Frontal cortex (tissue), 4 donors: ENCODE data around the gene SYNC. TPM values are rescaled to one million over a fixed set of nuclear protein-coding genes. Genes with fewer than 3 reads are reported as not detected.
"Not testable (repeated sequence)": the region's sequence is repeated elsewhere in the genome, so short reads cannot be mapped to it uniquely, and the experiment has no call there.

Experiments
- DNase-seq, 2 donors: peaks; one replicate each; pipeline ENCODE4 v3.0.0; 2012; ENCODE audit warnings: low spot score in 2 of 2
- FAIRE-seq: peaks from 2 replicates; lab custom pipeline; 2012; peaks lifted over from hg19 to GRCh38; lab: Jason Lieb, UNC
- total RNA-seq: library from RNA; depleted of rRNA; stranded (reverse); fragments of >200 nt; gene quantifications from one replicate; pipeline ENCODE4 v1.2.3, GENCODE V29; 2014
- donor health status: control.
- donor health status: control.
- donor health status: control.

Gene SYNC
- total RNA-seq, 1 donor from 2014 or later, result 3.7 TPM

DNA sequence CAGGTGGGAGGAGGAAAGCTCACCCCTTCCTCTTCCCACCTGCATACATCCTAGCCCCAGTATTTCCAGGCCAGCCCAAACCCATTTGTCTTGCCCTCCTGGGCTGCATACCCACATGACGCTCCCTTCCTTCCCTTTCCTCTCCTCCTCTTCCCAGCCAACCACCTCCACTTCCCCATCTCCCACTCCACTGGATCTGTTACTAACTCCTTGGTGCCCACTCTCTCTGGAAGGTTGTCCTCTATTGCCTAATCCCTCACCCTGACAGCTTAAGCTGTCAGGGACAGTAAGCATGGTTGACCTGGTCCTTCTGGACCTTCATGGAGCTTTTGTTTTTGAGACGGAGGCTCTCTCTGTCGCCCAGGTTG lies 23.0 kb upstream of the SYNC start:
- no peak for DNase-seq

DNA sequence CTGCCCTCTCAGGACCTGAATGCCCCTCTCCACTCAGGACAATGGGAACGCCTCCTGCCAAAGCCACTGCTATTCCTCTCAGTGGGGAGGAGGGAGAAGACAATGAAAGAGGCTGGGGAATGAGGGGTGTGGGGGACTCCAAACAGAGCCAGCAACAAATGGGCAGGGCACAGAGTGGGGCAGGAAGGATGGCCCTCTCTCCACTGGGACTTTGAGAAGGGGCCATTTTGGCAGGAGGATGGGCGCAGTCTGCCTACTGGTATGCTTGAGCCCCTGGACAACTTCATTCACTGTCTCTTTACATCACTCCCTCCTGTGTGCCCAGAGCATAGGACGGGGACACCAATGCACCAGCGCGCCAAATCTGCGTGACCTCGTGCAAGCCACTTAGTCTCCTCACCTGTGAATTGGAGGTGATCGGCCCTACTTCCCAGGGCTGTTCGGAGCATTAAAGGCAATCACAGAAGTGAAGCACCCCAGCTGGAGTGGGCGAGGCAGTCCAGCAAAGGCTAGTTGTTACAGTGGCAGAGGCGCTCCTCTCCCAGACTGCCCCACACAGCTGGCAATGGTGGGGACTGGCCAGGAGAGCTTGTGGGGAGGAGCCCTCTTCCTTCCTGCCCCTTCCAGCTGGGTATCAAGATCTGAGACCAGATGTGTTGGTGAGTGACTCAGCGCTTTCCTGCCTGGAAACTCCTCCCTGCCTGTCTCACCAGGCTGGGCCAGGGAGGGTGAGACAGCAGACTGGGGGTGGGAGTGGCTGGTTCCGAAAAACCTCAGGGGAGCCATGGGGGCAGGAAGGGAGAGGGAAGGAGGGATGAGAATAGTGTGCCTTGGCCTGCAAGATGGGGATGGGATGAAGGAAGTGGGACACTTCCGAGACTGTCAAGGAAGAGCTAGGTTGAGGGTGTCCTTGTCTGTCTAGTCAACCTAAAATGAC lies 22.4 kb upstream of the SYNC start:
- FAIRE-seq, result no peak
- DNase-seq, result no peak

More for the DNA sequence above, 23.0 kb upstream of the SYNC start:
- FAIRE-seq, result no peak

DNA sequence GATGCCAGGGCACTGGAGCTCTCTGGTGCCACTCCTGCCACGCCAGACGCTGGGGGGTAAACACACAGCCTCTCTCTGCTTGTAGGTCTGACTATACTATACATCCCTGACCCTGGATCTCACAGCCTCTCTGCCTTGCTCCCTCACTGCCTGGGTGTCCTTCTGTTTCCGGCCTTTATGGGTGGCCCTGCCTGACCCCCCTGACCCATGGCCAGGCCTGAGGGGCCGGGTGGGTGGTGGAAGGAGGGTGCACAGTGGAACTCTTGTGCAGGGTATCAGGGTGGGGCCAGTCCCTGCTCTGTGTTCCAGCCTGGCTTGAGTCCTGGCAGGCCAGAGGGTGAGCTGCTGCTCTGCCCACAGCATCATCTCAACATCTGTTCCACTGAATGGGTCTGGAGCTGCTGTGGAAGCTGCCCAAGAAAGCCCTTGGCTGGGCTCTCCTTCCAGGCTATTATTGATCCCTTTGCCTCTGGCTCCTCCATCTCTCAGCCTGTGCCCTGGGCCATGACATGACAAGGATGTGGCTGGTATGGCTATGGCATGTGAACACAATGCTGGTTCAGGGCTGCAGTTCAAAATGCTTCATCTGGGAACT lies 17.2 kb upstream of the SYNC start:
- DNase-seq (no peak), FAIRE-seq (no peak)

DNA sequence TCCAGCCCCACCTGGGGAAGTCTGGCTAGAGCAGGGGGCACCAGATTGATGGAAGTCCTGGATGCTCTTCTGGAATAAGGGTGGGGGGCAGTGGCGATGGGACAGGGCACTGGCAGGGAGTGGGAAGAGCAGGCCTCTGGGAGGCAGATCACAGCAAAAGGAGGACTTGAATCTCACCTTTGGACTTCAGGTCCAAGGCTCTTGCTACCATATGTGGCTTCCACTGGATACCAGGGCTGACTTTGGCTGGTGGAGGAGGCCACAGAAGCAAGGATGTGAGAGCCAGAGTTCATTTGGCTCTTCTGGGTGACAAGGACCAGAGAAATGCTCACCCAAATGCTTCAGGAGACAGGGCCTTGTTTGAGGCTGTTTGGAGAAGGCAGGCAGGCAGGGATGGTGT lies 16.0 kb upstream of the SYNC start:
- DNase-seq (no peak), FAIRE-seq (no peak)

DNA sequence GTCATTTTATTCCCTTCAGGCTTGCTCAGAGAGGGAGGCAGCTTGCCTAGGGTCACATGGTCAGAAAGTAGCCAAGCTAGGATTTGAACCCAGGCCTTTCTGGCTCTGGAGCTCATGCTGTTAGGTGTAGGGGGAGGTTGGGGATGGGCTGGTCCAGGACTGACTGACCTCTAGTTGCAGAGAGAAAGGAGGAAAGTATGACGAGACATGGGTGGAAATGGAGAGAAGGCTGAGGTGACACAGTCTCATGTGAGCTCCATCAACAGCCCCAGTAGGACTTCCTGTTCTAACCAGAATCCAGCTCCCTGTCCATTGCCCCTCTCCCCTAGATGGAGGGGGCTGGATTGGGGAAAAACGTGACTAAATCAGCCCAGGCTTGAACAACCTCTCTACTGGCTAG lies 15.5 kb upstream of the SYNC start:
- FAIRE-seq (no peak), DNase-seq (no peak)

DNA sequence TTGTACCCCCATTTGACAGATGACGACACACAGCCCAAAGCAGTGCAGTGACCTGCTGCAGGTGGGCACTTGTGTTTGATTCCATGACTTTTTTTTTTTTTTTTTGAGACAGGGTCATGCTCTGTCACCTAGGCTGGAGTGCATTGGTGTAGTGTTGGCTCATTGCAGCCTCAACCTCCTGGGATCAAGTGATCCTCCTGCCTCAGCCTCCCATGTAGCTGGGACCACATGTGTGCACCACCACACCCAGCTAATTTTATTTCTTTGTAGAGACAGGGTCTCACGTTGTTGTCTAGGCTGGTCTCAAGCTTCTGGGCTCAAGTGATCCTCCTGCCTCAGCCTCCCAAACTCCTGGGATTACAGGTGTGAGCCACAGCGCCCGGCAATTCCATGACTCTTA lies 14.9 kb upstream of the SYNC start:
- no peak for DNase-seq
- FAIRE-seq, result no peak

DNA sequence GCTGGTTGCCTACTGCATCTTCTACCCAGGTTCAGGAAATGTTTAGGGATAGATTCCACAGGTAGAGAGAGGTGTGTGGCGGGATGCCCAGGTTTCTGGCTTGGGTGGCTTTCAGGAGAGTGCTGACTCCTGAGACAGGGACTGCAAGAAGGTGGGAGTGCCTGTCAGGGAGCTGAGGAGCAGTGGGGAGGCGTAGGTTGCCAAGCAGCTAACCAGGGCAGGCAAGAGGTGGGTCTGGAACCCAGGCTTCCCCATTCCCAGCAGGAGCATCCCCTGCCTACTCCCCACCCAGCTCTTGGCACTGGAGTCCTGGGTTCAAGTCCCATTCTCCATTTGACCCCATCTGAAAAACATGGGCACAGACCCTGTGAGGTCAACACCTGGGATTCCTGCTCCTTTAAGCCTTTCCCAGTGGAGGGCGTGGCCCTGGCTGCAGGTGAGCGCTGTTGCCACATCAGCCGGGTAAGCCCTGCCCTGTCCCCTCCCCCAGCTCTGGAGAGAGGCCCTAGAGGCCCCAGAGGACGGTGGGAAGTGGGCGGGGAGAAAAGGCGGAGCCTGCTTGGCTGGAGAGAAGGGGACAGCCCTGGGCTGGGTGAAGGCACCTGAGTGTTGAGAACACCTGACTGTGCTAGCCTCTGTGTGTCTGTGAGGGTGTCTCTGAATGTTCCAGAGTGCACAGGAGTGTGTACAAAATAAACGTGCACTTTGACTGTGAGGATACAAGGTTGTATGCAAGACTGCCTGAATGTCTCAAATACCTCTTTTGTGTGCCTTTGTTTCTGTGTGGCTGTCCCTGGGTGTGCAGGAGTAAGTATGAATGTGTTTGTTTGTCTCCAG lies 14.0 kb upstream of the SYNC start:
- DNase-seq, result no peak
- no peak for FAIRE-seq

DNA sequence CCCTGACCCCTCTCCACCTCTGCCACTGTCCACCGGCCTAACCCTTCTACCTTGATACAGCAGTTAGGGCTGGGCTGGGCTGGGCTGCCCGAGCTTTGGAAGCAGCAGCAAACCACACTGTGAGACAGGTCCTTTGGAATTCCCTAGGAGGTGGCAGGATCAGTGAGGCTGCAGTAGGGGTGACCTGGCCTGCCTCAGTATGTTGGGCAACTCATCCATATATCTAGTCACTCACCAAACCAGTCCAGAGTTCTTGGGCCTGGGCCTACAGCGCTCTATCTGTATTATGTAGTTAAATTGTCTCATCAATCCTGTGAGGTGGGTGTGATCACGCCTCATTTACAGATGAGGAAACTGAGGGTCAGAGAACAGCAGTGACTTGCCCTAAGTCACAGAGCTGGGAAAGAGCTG lies 13.3 kb upstream of the SYNC start:
- DNase-seq (no peak), FAIRE-seq (no peak)

DNA sequence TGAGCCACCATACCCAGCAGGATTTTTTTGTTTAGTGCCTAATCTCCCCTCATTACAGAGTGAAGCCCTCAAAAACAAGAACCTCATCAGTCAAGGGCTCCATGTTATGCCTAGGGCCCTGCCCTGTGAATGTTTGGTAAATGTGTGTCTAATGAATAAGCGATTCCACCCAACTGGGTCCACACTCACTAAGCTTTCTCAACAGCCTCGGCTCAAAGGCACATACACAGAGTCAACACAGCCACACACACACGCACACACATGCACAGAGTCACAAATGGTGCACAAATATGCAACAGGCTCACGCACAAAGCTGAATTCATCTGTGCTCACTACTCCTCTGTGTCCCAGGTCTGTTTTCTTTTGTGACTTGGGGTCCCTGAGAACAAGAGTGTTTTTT lies 11.7 kb upstream of the SYNC start:
- no peak for FAIRE-seq

DNA sequence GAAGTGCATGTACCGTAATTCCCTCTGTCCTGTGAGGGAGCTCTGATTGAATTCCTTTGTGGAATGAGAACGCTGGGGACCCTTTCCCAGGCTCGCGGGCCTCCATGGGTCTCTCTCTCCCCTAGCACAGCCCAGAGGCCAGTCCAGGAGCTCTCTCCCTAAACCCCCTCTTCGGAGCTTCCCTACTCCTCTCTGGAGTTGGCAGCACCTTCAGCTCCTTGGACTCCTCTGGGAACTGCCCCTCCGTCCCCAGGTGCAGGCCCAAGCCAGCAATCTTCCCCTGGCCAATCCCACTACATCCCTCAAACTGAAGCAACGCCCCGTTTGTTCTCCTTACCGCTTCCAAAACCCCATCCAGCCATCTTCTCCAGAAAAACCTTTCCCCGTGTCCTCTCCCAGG lies 10.5 kb upstream of the SYNC start:
- no peak for DNase-seq
- FAIRE-seq, result no peak

More for the DNA sequence above, 11.7 kb upstream of the SYNC start:
- no peak for DNase-seq

DNA sequence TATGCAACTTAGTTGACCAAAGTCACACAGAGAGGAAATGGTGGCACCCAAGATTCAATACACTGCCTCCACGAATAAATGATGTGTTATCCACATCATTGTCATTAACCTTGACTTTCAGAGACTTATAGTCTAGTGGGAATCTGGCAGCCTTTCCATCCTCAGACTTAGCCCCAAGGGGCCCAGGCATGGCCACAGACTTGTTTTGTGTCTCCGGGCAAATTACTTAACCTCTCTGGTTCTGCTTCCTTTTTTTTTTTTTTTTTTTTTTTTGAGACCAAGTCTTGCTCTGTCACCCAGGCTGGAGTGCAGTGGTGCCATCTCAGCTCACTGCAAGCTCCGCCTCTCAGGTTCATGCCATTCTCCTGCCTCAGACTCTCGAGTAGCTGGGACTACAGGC lies 8.7 kb upstream of the SYNC start:
- DNase-seq, FAIRE-seq: not testable (repeated sequence)

DNA sequence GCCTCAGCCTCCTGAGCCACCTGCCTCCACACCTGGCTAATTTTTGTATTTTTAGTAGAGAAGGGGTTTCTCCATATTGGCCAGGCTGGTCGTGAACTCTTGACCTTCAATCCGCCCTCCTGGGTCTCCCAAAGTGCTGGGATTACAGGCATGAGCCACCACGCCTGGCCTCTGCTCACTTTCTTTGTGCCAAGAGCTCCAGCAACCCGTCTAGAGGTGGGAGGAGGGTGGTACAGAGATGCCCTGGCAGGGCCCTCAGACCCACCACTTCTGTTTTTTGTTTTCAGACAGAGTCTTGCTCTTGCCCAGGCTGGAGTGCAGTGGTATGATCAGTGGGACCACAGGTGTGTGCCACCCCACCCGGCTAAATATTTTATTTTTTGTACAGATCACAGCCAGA lies 6.9 kb upstream of the SYNC start:
- FAIRE-seq, result no peak

DNA sequence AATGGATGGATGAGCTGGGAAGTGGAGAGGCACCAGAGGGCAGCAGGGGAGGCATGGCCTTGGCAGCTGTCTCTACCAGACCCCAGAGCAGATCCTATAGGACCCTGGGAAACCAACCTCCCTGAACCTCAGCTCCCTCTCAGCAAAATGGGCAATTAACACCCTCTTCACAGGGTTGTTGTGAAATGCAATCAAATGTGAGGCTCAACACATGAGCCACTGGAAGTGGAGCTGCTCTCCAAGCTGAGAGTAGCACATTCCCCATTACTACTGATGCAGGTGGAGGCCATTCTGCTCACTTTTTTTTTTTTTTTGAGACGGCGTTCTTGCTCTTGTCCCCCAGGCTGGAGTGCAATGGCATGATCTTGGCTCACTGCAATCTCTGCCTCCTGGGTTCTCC lies 6.5 kb upstream of the SYNC start:
- DNase-seq, result no peak
- no peak for FAIRE-seq

More for the DNA sequence above, 6.9 kb upstream of the SYNC start:
- no peak for DNase-seq

DNA sequence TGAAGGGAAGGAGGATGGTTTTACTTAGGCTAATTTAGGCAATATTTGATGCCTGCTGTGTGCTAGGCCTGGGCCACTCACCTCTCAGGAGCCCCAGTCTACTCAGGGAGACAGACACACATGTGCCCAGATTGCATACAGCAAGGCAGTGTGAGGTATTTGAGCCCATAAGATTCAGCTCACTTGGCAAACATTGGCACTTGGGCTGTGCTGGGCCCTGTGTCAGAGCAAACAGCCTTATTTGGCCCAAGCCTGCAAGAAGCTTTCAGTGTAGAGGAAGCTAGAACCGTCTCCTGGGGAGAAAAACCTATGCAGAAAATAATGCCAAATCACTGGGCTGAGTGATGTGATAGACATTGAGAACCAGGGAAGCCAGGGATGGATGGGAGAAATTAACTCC lies 3.9 kb upstream of the SYNC start:
- DNase-seq, result no peak

DNA sequence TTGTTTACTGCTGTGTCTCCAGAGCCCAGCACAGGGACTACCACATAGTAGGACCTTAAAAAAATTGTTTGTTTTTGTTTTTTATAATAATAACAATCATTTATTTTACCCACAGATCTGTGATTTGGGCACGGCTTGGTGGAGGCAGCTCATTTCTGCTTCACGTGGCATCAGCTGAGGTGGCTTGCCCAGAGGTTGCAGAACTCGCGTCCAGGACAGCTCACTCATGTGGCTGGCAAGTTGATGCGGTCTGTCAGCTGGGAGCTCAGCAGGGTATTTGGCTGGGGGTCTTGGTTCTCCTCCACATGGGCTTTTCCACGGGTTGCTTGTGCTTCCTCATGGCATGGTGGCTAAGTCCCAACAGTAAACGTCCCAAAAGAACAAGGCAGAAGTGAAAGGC lies 2.9 kb upstream of the SYNC start:
- no peak for FAIRE-seq
- DNase-seq, result no peak

More for the DNA sequence above, 3.9 kb upstream of the SYNC start:
- FAIRE-seq, result no peak

DNA sequence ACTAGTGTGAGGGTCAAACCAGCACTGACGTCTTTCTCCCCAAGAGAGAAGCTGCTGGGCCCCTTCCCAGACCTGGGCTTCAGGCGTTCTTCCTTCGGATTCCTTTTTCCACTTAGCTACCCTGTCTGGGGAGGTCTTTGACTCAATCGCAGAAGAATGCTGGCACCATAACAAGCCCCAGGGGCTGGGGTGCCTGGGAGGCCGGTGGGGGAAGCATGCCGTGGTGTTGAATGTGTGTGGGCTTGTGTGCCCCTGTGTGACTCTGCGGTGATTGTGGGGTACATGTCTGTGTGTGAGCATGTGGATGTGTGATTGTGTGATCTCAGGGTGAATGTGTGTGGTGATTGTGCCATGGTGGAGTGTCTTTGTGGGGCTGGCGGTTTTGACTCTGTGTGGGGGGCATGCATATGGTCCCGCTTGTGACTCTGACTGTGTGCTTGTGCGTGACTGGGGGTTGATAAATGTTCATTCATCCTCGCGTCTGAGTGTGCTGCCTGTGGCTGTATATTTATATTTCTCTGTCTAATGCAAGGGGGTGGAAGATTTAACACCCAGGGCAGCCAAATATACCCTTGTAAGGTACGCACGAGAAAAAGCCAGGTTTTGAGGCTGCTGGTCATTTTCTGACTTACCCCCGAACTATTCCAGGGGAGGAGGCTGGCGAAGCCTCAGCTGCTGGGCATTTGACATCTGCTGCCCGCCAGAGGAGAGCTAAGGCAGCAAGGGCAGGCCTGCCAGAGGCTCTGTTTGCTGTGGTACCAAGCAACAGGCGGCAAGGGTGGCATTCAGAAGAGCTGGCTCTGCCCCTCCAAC lies 1.1 kb upstream of the SYNC start:
- DNase-seq (peak in 1 of 2 donors; percentile 34), FAIRE-seq (no peak)

DNA sequence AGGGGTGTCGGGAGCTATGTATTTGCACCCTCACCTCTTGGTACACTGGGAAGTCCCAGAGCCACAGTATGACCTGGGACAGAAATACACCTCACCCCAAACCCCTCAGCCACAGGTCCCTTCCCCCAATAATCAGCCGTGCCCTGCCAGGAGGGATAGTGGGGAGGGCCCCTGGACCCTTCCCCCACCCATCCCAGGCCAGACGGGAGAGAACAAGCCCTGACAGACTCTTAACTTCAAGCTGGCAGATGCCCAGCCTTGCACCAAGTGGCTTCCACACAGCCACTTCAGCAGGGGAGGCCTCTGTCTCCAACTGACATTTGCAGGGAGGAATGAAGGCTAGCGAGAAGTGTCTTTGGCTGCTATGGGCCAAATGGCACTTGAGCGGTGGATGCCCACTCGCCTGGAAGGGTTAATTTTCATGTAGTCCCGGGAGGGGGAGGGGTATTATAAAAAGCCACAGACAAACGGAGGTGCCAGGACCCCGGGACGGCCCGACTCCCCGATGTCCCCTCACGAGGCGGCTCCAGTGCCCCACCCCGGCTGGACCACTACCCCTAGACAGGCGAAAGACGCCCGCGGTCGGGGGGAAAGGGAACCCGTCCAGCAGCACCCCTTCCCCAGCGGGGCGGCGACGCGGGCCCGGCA lies 495 bp downstream of the SYNC start:
- DNase-seq (peak in 1 of 2 donors; percentile 31), FAIRE-seq (no peak)

DNA sequence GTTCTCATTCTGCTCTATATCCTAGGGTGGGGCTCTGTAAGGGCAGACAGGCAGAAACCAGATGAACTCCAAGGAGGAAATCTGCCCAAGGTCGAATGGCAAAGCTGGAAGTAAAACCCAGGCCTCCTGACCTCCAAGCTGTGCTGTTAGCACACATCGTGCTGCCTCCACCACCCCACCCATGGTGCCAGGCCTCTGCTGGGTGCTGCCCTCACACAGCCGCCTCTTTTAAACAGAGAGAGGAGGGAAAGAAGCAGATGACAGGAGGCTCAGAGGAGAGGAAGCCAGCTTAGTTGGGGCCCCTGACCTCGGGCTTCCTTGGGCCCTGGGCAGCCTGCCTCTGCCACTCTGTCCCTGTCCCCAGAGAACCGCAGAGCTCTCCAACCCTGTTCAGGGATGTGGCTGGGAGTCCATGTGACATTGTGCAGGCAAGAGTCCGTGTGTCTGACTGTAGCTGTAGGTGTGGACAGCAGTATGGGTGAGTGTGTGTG lies 1.1 kb downstream of the SYNC start:
- no peak for FAIRE-seq

DNA sequence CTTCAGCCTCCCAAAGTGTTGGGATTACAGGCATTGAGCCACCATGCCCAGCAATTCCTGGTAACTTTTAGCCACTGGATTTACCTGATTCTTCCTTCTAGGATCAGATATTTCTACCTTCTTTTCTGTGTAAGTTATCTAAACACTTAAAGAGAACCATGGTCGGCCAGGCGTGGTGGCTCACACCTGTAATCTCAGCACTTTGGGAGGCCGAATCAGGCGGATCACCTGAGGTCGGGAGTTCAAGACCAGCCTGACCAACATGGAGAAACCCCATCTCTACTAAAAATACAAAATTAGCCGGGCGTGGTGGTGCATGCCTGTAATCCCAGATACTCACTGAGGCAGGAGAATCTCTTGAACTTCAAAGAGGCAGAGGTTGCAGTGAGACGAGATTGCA lies 5.6 kb downstream of the SYNC start:
- not testable (repeated sequence) for DNase-seq, FAIRE-seq

More for the DNA sequence above, 1.1 kb downstream of the SYNC start:
- DNase-seq, result no peak
